Endodermal cell (in vitro differentiated cells): ENCODE data around the gene PTPRT. TPM values are rescaled to one million over a fixed set of nuclear protein-coding genes. Genes with fewer than 3 reads are reported as not detected.

ENCODE experiments used
- DNase-seq: peaks from one replicate; pipeline ENCODE4 v3.0.0-alpha.2; 2017
- H3K27ac ChIP-seq: 2 replicates; pipeline ENCODE4 v1.5.1; 2013; ENCODE audit warnings: mild to moderate bottlenecking, low read depth, low read length, moderate library complexity
- H3K27me3 ChIP-seq: 2 replicates; pipeline ENCODE4 v1.6.1; 2013; ENCODE audit warnings: mild to moderate bottlenecking, low read length, moderate library complexity; ENCODE audit not compliant: insufficient read depth, control insufficient read depth, poor library complexity, severe bottlenecking
- H3K36me3 ChIP-seq: 2 replicates; pipeline ENCODE4 v1.7.0; 2013; ENCODE audit warnings: mild to moderate bottlenecking, low read length, moderate library complexity; ENCODE audit not compliant: control insufficient read depth, insufficient read depth
- H3K4me1 ChIP-seq: one replicate; pipeline ENCODE4 v1.7.0; 2013; ENCODE audit warnings: low read length; ENCODE audit not compliant: control insufficient read depth, insufficient read depth
- H3K4me3 ChIP-seq: 2 replicates; pipeline ENCODE4 v1.5.1; 2013; ENCODE audit warnings: mild to moderate bottlenecking, low read length, moderate library complexity
- H3K9ac ChIP-seq: 2 replicates; pipeline ENCODE4 v1.6.1; 2013; ENCODE audit warnings: mild to moderate bottlenecking, low read length, moderate library complexity; ENCODE audit not compliant: poor library complexity, severe bottlenecking; ENCODE audit errors: extremely low read depth
- H3K9me3 ChIP-seq: 2 replicates; pipeline ENCODE4 v1.6.1; 2013; ENCODE audit warnings: mild to moderate bottlenecking, low read length, moderate library complexity; ENCODE audit not compliant: control insufficient read depth
- H3K27ac Mint-ChIP-seq: 2 replicates; pipeline ENCODE4 v1.8.0; 2020; ENCODE audit warnings: mixed read lengths
- H3K27me3 Mint-ChIP-seq: 2 replicates; pipeline ENCODE4 v1.8.0; 2021; ENCODE audit warnings: mild to moderate bottlenecking, mixed read lengths; ENCODE audit not compliant: insufficient read depth
- H3K36me3 Mint-ChIP-seq: 2 replicates; pipeline ENCODE4 v1.8.0; 2020; ENCODE audit warnings: low read depth, mixed read lengths
- H3K4me1 Mint-ChIP-seq: 2 replicates; pipeline ENCODE4 v1.8.0; 2020; ENCODE audit warnings: mixed read lengths
- H3K4me3 Mint-ChIP-seq: 2 replicates; pipeline ENCODE4 v1.8.0; 2020; ENCODE audit warnings: mild to moderate bottlenecking, moderate library complexity, mixed read lengths
- H3K9me3 Mint-ChIP-seq: 2 replicates; pipeline ENCODE4 v1.8.0; 2020; ENCODE audit warnings: mild to moderate bottlenecking, mixed read lengths
- CTCF ChIP-seq: fragments of 200-600 bp; sonication (generic); conservative IDR thresholded peaks from 2 replicates; pipeline ENCODE4 v1.5.0; 2021; ENCODE audit warnings: antibody characterized with exemption, mild to moderate bottlenecking
- WGBS, 2 experiments: methylation state at CpG; one replicate each; pipeline versions ENCODE4 v1.1.5 to v1.1.7; 2013; ENCODE audit warnings: missing lambda C conversion rate in 2 of 2, mixed read lengths in 1 of 2; ENCODE audit not compliant: insufficient coverage in 1 of 2, insufficient read length in 1 of 2; 5-methylcytosine and 5-hydroxymethylcytosine counted together
- total RNA-seq, 2 donors: library from RNA; stranded (reverse); fragmentation: NEBNext Ultra II Directional in 1 of 2; extraction: Animal tissue kit (Norgen Biotek cat#: 25700) in 1 of 2; gene quantifications; 2 replicates in 1 of 2; 3 replicates in 1 of 2; pipeline ENCODE4 v1.2.1, GENCODE V29; 2021

The PTPRT gene
- total RNA-seq, 2 donors from 2014 or later, result 2.3 to 2.7 TPM

DNA sequence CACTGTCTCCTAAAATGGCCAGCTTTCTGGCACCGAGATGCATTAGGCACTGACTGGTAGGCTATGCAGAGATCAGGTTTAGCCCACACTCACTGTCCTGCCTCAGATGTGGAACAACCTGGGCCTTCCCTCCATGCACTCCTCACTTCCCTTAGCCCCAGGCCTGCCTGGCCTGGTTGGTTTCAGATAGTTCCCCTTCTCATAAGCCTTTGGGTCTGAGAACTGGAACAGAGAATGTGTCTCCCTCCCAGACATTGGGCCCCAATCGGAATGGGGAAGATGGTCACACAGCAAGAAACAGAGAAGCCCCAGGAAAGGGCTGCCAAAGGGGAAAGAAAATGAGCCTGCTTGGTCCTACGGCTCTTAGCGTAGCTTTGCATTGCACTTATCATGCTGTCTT, 809.4 kb downstream of the PTPRT start:
- Histone ChIP-seq H3K9ac (no peak overlapping the region), H3K4me3 (no peak overlapping the region), H3K27ac (no peak overlapping the region), H3K4me1 (no peaks in the 10 kb centered on the region), H3K27me3 (no peaks in the 10 kb centered on the region), H3K36me3 (no peaks in the 10 kb centered on the region), H3K9me3 (peaks cover 13% of the 10 kb centered on the region)
- no peaks in the 10 kb centered on the region for H3K4me1 Mint-ChIP-seq
- WGBS, 2 experiments, result 90 to 100% methylated on average over 2 to 4 of the region's 4 CpGs
- no peak for TF ChIP-seq CTCF
- no peaks in the 10 kb centered on the region for H3K9me3 Mint-ChIP-seq
- H3K36me3 Mint-ChIP-seq, result no peaks in the 10 kb centered on the region
- DNase-seq, result peak; percentile 13
- H3K27ac Mint-ChIP-seq, result no peak overlapping the region
- no peaks in the 10 kb centered on the region for H3K27me3 Mint-ChIP-seq
- no peak overlapping the region for H3K4me3 Mint-ChIP-seq

GRCh38 chr20:42379385-42379784, 810.3 kb downstream of the PTPRT start:
- Histone ChIP-seq H3K9me3 (peaks cover 13% of the 10 kb centered on the region), H3K4me3 (no peak overlapping the region), H3K27me3 (no peaks in the 10 kb centered on the region), H3K4me1 (no peaks in the 10 kb centered on the region), H3K27ac (no peak overlapping the region), H3K36me3 (no peaks in the 10 kb centered on the region), H3K9ac (no peak overlapping the region)
- H3K4me3 Mint-ChIP-seq, result no peak overlapping the region
- no peaks in the 10 kb centered on the region for H3K27me3 Mint-ChIP-seq
- no peak overlapping the region for H3K27ac Mint-ChIP-seq
- peak; percentile 51 for DNase-seq
- H3K9me3 Mint-ChIP-seq, result no peaks in the 10 kb centered on the region
- WGBS, 2 experiments, result 77 to 80% methylated on average over 4 of the region's 4 CpGs
- H3K36me3 Mint-ChIP-seq, result no peaks in the 10 kb centered on the region
- no peak for TF ChIP-seq CTCF
- no peaks in the 10 kb centered on the region for H3K4me1 Mint-ChIP-seq

DNA sequence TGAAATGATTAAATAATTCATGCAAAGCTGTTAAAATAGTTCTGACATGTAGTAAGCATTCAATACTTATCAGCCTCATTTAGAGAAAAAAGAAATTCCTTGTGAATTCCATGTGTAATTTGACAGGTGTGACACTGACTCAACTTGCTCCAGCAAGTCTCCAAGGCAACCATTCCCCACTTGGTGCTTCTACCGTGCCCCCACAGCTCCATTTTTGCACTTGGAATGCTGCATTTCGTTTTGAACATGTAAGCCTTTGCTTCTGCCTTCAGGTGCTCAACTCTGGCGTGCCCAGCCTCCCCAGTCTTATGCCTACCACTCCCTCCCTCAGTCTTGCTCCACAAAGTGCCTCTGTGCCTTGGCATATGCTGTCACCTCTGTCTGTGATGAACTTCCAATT, 810.9 kb downstream of the PTPRT start:
- H3K36me3 ChIP-seq, result no peaks in the 10 kb centered on the region
- no peak overlapping the region for H3K27ac Mint-ChIP-seq
- TF ChIP-seq CTCF, result no peak
- no peak for DNase-seq
- no peaks in the 10 kb centered on the region for H3K4me1 Mint-ChIP-seq
- H3K9me3 ChIP-seq, result peaks cover 13% of the 10 kb centered on the region
- H3K9me3 Mint-ChIP-seq, result no peaks in the 10 kb centered on the region
- no peaks in the 10 kb centered on the region for H3K4me1 ChIP-seq
- no peak overlapping the region for H3K4me3 ChIP-seq
- H3K9ac ChIP-seq, result no peak overlapping the region
- no peak overlapping the region for H3K4me3 Mint-ChIP-seq
- no peak overlapping the region for H3K27ac ChIP-seq
- WGBS, 2 experiments, result 72 to 89% methylated on average over 2 to 3 of the region's 3 CpGs
- H3K36me3 Mint-ChIP-seq, result no peaks in the 10 kb centered on the region
- no peaks in the 10 kb centered on the region for H3K27me3 Mint-ChIP-seq
- no peaks in the 10 kb centered on the region for H3K27me3 ChIP-seq
